GM12872 (cell line): ENCODE results near the gene EPHA3.

Source experiments
- TF ChIP-seq, protein P1 (sequence below): IDR thresholded peaks from 3 replicates; pipeline ENCODE4 v1.5.1; 2011; ENCODE audit warnings: low read depth, mild to moderate bottlenecking, low read length, moderate library complexity; ENCODE audit not compliant: insufficient read depth

The EPHA3 gene

DNA sequence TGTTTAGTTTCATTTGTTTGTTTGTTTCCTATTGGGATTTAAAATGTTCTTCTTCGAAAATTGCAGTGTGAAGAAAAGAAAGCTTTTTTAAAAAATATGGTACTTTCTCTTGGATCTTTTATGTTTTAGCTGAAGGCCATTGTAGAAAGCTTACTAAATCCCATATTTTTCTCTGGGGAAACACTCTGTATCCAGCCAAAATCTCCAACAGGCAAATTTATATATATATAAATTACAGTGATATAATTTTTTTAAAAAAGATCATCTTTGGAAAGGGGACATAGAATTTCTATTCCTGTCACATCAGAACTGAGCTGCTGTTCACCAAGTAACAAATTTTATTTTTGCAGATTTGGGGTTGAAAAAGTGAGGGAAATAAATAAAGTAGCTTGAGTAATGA, 19.6 kb upstream of the EPHA3 start:
- TF ChIP-seq, protein P1, sequence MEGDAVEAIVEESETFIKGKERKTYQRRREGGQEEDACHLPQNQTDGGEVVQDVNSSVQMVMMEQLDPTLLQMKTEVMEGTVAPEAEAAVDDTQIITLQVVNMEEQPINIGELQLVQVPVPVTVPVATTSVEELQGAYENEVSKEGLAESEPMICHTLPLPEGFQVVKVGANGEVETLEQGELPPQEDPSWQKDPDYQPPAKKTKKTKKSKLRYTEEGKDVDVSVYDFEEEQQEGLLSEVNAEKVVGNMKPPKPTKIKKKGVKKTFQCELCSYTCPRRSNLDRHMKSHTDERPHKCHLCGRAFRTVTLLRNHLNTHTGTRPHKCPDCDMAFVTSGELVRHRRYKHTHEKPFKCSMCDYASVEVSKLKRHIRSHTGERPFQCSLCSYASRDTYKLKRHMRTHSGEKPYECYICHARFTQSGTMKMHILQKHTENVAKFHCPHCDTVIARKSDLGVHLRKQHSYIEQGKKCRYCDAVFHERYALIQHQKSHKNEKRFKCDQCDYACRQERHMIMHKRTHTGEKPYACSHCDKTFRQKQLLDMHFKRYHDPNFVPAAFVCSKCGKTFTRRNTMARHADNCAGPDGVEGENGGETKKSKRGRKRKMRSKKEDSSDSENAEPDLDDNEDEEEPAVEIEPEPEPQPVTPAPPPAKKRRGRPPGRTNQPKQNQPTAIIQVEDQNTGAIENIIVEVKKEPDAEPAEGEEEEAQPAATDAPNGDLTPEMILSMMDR, result no peak

DNA sequence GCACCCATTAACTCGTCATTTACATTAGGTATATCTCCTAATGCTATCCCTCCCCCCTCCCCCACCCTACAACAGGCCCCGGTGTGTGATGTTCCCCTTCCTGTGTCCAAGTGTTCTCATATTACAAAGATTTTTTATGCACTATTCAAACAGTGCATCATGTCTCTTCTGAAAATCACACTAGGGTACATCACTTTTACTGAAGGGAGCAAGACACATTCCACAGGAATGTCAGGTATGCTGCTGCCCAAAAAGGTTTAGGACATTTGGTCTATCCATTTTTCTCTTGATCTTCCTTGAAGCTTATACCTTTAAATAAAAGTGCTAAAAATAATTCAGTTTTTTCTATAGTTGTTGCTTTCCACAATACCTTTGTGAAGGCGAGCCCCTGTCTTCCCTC, 9.2 kb upstream of the EPHA3 start:
- TF ChIP-seq, protein P1, result no peak

DNA sequence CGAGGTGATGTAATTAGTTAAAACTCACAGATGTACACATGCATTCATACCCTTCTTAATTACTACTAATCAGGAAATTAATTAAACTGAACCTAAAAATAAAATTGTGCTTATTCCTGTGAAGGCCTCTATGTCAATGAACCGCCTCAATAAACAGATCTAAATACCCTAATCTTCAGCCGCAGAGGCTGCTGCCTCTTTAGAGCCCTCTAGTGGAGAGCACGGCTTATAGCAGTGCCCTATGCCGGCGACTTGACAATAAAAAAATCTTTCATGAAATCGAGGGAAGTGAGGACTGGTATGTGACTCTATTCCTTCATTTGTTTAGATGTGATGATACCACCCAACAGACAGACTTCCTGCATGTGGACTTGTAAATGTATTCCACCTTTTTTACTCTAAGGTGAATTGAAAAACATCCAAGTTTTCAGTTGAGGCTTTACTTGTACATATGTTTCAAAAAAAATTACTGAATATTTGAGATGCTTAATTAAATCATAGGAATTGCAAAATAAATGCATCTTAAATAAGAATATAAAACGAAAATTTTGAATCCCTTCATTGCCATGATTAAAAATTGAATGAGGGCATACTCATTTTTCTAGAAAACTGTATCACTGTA, 8.3 kb upstream of the EPHA3 start:
- TF ChIP-seq, protein P1, result peak; percentile 91

DNA sequence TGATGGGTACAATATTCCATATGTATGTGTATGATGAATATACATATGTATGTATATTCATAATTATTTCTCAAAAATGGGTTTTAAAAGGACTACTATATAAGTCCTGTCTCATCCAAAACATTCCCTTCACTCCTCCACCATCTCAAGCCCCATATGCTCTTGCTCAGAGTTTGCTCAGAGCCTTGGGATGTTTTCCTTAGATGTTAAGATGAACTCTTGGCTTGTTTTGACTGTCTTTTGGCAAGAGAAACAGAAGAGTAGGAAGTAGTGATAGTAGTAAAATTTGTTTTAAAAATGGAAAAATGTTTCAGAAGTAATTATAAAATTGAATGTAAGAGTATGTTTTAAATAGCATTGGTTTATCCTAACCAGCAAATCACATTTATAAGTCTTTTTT, 6.2 kb upstream of the EPHA3 start:
- TF ChIP-seq, protein P1, result no peak

DNA sequence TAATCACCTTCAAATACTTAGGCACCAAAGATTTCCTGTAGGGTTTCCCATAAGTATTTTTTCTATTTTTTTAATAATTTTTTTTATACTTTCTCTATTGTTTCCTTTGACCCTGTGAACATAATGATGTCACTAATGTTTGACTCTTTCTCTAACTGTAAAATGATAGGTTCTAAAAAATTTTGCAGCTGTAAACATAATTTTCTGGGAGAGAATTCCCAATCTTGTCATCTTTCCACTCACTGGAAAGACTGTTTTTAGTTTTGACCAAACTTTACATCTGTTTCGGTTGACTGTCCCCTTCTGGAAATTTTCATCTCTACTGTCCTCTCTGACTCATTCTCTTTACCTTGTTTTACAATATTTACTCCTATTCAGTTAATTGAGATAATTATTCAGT, 5.5 kb upstream of the EPHA3 start:
- TF ChIP-seq, protein P1, result no peak

DNA sequence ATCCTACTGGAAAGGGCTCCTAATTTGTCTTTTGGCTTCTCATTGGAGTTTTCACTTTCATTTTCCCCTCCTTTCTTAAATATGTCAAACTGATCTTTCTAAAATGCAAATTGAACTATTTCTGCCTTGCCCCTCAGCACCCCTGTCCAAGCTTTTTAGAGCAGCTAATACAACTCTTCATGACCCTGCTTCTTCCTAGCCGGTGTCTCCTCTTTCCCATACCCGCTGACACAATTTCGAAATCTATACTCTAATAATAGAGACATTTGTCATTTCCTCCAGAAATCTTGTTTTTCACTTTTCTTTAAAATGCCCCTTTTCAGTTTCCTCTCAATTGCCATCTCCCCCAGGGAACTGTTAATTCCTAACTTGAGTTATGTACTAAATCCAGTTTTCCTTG, 2.9 kb upstream of the EPHA3 start:
- TF ChIP-seq, protein P1, result no peak

DNA sequence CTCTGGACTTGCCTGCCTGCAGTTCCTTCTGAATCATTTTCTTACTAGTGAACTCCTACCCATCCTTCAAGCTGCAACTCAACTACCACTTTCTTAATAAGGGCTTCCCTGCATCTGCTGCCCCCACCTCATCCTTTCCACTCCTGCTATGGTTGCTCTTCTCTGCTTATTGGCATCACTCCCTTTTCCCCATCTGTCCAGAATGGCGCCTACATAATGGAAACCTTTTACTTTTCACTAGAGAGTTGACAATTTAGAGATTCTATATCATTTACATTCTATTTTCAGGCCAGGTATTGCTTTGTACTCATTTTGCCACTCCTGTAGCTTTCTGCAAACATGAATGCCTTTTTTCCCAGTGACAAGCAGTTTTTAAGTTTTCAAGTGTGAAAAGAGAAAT, 1.9 kb upstream of the EPHA3 start:
- TF ChIP-seq, protein P1, result no peak

DNA sequence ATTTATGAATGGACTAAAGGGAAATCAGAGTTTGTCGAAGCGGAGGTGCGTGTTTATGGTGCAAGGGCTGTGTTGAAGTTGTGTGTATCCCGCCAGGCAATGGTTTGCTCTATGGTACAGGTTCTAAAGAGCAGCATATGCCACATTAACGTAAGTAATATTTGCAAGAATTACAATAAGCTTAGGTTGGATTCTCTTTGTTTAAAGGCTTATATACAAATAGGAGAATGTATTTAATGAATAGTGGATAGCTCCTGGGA, 800 bp downstream of the EPHA3 start:
- TF ChIP-seq, protein P1, result no peak
